Heart left ventricle (tissue), 13 donors: Measurements from ENCODE around the gene GALNT13.

ENCODE experiments used
- POLR2A ChIP-seq, 2 donors: fragments of 450-650 bp; IDR thresholded peaks; one replicate each; pipeline ENCODE4 v1.6.1; 2017; ENCODE audit warnings: antibody characterized with exemption in 2 of 2, mild to moderate bottlenecking in 2 of 2, moderate library complexity in 2 of 2
- TF ChIP-seq, protein P1 (sequence below), 12 donors: fragments of 200-600 bp; sonication (generic) in 4 of 12; IDR thresholded peaks; one replicate each; pipeline versions ENCODE4 v1.5.0 to v1.8.0; 2018 to 2022; ENCODE audit warnings: antibody characterized with exemption in 12 of 12, mild to moderate bottlenecking in 5 of 12
- donor health status: ischemic (EF 13 %, LVEDD 7.1; RV severe dilation, severe dysfunction).
- donor health status: DM: no; HTN: yes; CAD: no.
- donor health status: DM: no; HTN: no; CAD: no.
- donor health status: ischemic (EF 25% LVEDD 6.9; RV normal size, moderate dysfunction).
- donor health status: ischemic (EF 25% LVEDD 5.7; RV mildly dilated, moderate dysfunction).
- donor health status: ischemic (EF 35%, LVEDD 5.7; RV mildly dilated, moderate dysfunction).
- donor health status: nonischemic (EF 11% LVEDD 7.7; RV severe dilation, severe dysfunction).
- donor health status: DM: yes; HTN: yes; CAD: no.
- donor health status: PGD.
- donor health status: ischemic (EF 29% LVEDD 5.4; RV normal size, mild dysfunction).
- donor health status: nonischemic (EF 23%, LVEDD 6.1; RV moderate dilation, normal function).

DNA sequence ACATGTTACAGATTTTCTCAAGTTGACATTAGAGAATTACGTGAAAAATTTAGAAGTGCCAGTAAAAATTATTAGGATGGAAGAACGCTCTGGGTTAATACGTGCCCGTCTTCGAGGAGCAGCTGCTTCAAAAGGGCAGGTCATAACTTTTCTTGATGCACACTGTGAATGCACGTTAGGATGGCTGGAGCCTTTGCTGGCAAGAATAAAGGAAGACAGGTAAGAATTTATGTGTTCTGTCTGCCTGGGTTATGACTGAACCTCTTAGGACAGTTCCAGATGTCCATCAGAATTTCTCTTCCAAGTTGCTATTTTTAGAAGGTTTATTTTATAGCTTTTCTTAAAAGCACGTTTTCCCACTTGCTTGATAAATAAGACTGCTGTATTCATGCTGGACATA is 371.0 kb downstream of the GALNT13 start:
- TF ChIP-seq, protein P1, sequence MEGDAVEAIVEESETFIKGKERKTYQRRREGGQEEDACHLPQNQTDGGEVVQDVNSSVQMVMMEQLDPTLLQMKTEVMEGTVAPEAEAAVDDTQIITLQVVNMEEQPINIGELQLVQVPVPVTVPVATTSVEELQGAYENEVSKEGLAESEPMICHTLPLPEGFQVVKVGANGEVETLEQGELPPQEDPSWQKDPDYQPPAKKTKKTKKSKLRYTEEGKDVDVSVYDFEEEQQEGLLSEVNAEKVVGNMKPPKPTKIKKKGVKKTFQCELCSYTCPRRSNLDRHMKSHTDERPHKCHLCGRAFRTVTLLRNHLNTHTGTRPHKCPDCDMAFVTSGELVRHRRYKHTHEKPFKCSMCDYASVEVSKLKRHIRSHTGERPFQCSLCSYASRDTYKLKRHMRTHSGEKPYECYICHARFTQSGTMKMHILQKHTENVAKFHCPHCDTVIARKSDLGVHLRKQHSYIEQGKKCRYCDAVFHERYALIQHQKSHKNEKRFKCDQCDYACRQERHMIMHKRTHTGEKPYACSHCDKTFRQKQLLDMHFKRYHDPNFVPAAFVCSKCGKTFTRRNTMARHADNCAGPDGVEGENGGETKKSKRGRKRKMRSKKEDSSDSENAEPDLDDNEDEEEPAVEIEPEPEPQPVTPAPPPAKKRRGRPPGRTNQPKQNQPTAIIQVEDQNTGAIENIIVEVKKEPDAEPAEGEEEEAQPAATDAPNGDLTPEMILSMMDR (IDR thresholded peaks at IDR 0.05): no peak
- TF ChIP-seq POLR2A (IDR thresholded peaks at IDR 0.05): no peak
